Upper lobe of left lung (tissue), 6 donors: ENCODE measurements around the gene GAB3. TPM values are rescaled to one million over a fixed set of nuclear protein-coding genes. Genes with fewer than 3 reads are reported as not detected.

Source experiments
- ATAC-seq, 2 donors: fragments of 200-7000 bp; cut with Tn5 transposase; one replicate each; pipeline ENCODE4 v1.9.1; 2022; ENCODE audit warnings: mild to moderate bottlenecking in 2 of 2, moderate library complexity in 2 of 2; ENCODE audit not compliant: low FRiP score in 2 of 2
- DNase-seq, 2 donors: peaks; one replicate each; pipeline ENCODE4 v3.0.0-alpha.2; 2019 to 2020
- H3K27ac ChIP-seq, 4 donors: fragments of 200-600 bp; sonication (generic); one replicate each; pipeline ENCODE4 v1.5.1; 2016 to 2019
- H3K27me3 ChIP-seq, 4 donors: fragments of 200-600 bp; sonication (generic); one replicate each; pipeline ENCODE4 v1.5.1; 2017 to 2019
- H3K36me3 ChIP-seq, 4 donors: fragments of 200-600 bp; sonication (generic); one replicate each; pipeline ENCODE4 v1.5.1; 2016 to 2019
- H3K4me1 ChIP-seq, 4 donors: fragments of 200-600 bp; sonication (generic); one replicate each; pipeline ENCODE4 v1.5.1; 2018 to 2019
- H3K4me3 ChIP-seq, 4 donors: fragments of 200-600 bp; sonication (generic); one replicate each; pipeline ENCODE4 v1.5.1; 2017 to 2019; ENCODE audit warnings: mild to moderate bottlenecking in 2 of 4, moderate library complexity in 1 of 4
- H3K9me3 ChIP-seq, 4 donors: fragments of 200-600 bp; sonication (generic); one replicate each; pipeline ENCODE4 v1.5.1; 2018 to 2019
- CTCF ChIP-seq, 6 experiments: fragments of 450-650 bp in 4 of 6; fragments of 200-600 bp in 2 of 6; sonication (generic) in 2 of 6; IDR thresholded peaks; one replicate each; pipeline ENCODE4 v1.5.1; 2016 to 2019; ENCODE audit warnings: antibody characterized with exemption in 6 of 6
- EP300 ChIP-seq, 4 donors: sonication (generic); formaldehyde crosslinking; IDR thresholded peaks; one replicate each; pipeline ENCODE4 v1.5.1; 2017; ENCODE audit warnings: antibody characterized with exemption in 4 of 4, control low read depth in 2 of 4
- POLR2A ChIP-seq, 4 donors: fragments of 450-650 bp; IDR thresholded peaks; one replicate each; pipeline ENCODE4 v1.5.1; 2016 to 2017; ENCODE audit warnings: antibody characterized with exemption in 4 of 4, mild to moderate bottlenecking in 2 of 4
- POLR2AphosphoS5 ChIP-seq, 2 donors: sonication (generic); formaldehyde crosslinking; IDR thresholded peaks; one replicate each; pipeline ENCODE4 v1.5.1; 2017; ENCODE audit warnings: antibody characterized with exemption in 2 of 2
- WGBS, 2 donors: methylation state at CpG; one replicate each; pipeline ENCODE4 v1.1.5; 2017 to 2018; 5-methylcytosine and 5-hydroxymethylcytosine counted together
- total RNA-seq, 6 donors: library from RNA; depleted of rRNA in 4 of 6; stranded (reverse); fragments of >200 nt in 4 of 6; gene quantifications; one replicate each; pipeline versions ENCODE4 v1.1.0 to v1.2.1, GENCODE V29; 2016 to 2021
- donor health status: DM: no; HTN: no; CAD: no; lungs with moderate emphysema.
- donor health status: DM: no; HTN: yes; CAD: no; lungs with severe emphysema.

The GAB3 gene
- total RNA-seq, 6 donors from 2014 or later: 10.2 to 30.4 (median 15.4) TPM

GRCh38 chrX:154742613-154743012 is 8.3 kb downstream of the GAB3 start:
- ATAC-seq (no peak), DNase-seq (no peak)
- peaks cover 2 to 13% (median 11%) of the 10 kb centered on the region in 4 donors for H3K4me1 ChIP-seq
- H3K4me3 ChIP-seq: no peak overlapping the region
- TF ChIP-seq CTCF (IDR thresholded peaks at IDR 0.05) (no peak), EP300 (IDR thresholded peaks at IDR 0.05) (no peak), POLR2AphosphoS5 (IDR thresholded peaks at IDR 0.05) (no peak), POLR2A (IDR thresholded peaks at IDR 0.05) (no peak)
- no peak overlapping the region for H3K27ac ChIP-seq
- no peaks in the 10 kb centered on the region for H3K9me3 ChIP-seq
- no peaks in the 10 kb centered on the region for H3K27me3 ChIP-seq
- no peaks in the 10 kb centered on the region for H3K36me3 ChIP-seq

- peaks cover 22 to 39% (median 35%) of the 10 kb centered on the region in 4 donors for H3K4me1 ChIP-seq
These were observed 10.9 kb downstream of the GAB3 start for GRCh38 chrX:154739952-154740465.

GRCh38 chrX:154738011-154738738 is 12.7 kb downstream of the GAB3 start:
- H3K36me3 ChIP-seq: no peaks in the 10 kb centered on the region
- peaks cover 35 to 56% (median 52%) of the 10 kb centered on the region in 4 donors for H3K4me1 ChIP-seq
- H3K4me3 ChIP-seq: no peak overlapping the region
- H3K27me3 ChIP-seq: no peaks in the 10 kb centered on the region
- H3K27ac ChIP-seq: peak overlapping the region; percentile 30 to 86 (median 85)
- TF ChIP-seq POLR2AphosphoS5 (IDR thresholded peaks at IDR 0.05) (peak; percentile 55 to 67), CTCF (IDR thresholded peaks at IDR 0.05) (no peak), EP300 (IDR thresholded peaks at IDR 0.05) (peak in 2 of 4 donors; percentile 15 to 68)
- peak in 1 of 2 donors; percentile 61 for DNase-seq
- ATAC-seq: peak; percentile 44 to 85
- H3K9me3 ChIP-seq: no peaks in the 10 kb centered on the region
- WGBS, 2 donors: 19 to 51% methylated on average over 8 of the region's 8 CpGs

More at GRCh38 chrX:154739952-154740465, 10.9 kb downstream of the GAB3 start:
- Histone ChIP-seq H3K36me3 (no peaks in the 10 kb centered on the region), H3K4me3 (no peak overlapping the region), H3K27me3 (no peaks in the 10 kb centered on the region), H3K9me3 (no peaks in the 10 kb centered on the region), H3K27ac (no peak overlapping the region)
- DNase-seq: no peak
- ATAC-seq: no peak
- WGBS, 2 donors: 53 to 68% methylated on average over 2 of the region's 2 CpGs
- TF ChIP-seq POLR2AphosphoS5 (IDR thresholded peaks at IDR 0.05): no peak
- no peak for TF ChIP-seq EP300 (IDR thresholded peaks at IDR 0.05)
- no peak for TF ChIP-seq POLR2A (IDR thresholded peaks at IDR 0.05)
- TF ChIP-seq CTCF (IDR thresholded peaks at IDR 0.05): no peak

GRCh38 chrX:154737136-154737535 is 13.7 kb downstream of the GAB3 start:
- no peak for TF ChIP-seq CTCF (IDR thresholded peaks at IDR 0.05)
- TF ChIP-seq POLR2AphosphoS5 (IDR thresholded peaks at IDR 0.05): no peak
- no peak for TF ChIP-seq POLR2A (IDR thresholded peaks at IDR 0.05)
- TF ChIP-seq EP300 (IDR thresholded peaks at IDR 0.05): no peak
- peak overlapping the region; percentile 81 to 86 (median 85) for H3K27ac ChIP-seq
- ATAC-seq (no peak), DNase-seq (no peak)
- H3K4me3 ChIP-seq: no peak overlapping the region
- H3K27me3 ChIP-seq: no peaks in the 10 kb centered on the region
- H3K4me1 ChIP-seq: peaks cover 44 to 64% (median 61%) of the 10 kb centered on the region in 4 donors
- no peaks in the 10 kb centered on the region for H3K9me3 ChIP-seq
- 87% methylated on average over 5 of the region's 5 CpGs for WGBS, 2 donors
- no peaks in the 10 kb centered on the region for H3K36me3 ChIP-seq
